GM21576 (cell line): ENCODE results near the gene FOXG1.

Source experiments
- ATAC-seq: cut with Tn5 transposase; IDR thresholded peaks from one replicate; pipeline ENCODE4 v1.9.1; 2021; ENCODE audit warnings: mild to moderate bottlenecking, moderate library complexity; ENCODE audit not compliant: unreplicated experiment

Gene FOXG1

GRCh38 chr14:28774764-28775735 lies 8.5 kb downstream of the FOXG1 start:
- ATAC-seq = no peak

DNA sequence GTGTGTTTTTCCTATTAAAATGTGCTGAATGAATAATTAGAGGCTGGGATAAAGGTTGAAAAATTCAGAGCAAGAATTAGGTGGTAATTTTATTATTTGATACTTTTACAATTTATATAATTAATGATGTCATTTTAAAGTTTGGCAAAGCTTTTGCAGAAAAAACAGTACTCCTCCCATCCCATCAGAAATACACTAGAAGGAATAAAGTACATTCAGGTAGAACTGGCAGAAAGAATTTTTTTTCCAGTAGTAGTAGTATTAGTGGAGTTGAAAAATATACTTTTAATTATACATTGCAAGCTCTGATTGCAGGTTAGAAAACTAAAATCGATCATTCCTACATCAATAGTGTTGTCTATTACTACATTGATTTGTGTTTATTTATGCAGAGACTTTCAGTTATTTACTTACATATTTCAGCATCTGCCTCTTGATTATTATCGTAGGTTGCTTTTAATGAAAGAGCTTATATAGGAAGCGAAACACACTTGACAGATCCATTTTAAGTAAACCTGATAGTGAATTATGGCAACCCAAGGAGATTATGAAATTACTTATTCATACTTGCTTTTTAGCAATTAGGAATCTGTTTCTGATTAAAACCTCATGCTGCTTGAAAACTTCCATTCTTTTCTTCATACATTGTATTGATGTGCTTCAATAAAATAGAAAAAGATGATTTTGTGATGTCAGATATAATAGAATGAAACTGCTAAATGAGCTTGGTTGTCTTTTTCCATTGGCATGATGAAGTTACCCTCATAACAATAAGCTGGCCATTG lies 10.1 kb downstream of the FOXG1 start:
- ATAC-seq = no peak

GRCh38 chr14:28777471-28778137 lies 11.0 kb downstream of the FOXG1 start:
- ATAC-seq = no peak

GRCh38 chr14:28778138-28779117 lies 11.8 kb downstream of the FOXG1 start:
- ATAC-seq = no peak

DNA sequence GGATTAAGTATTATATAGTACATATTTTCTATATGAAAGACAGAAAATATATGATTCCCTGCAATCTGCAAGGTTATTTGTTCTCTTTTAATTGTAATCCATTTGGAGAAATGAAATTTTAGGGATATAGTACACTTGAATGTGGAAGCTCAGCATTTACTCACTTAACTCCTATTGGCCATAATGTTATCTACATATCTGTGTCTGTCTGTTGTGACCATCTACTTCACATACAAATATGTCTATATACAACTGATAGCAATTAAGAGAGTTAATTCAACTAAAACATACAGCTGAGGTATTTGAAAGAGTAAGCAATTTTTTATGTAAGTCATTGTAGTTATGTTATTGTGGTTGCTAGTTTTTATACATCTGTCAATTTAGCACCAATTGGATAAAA lies 12.9 kb downstream of the FOXG1 start:
- ATAC-seq = no peak

DNA sequence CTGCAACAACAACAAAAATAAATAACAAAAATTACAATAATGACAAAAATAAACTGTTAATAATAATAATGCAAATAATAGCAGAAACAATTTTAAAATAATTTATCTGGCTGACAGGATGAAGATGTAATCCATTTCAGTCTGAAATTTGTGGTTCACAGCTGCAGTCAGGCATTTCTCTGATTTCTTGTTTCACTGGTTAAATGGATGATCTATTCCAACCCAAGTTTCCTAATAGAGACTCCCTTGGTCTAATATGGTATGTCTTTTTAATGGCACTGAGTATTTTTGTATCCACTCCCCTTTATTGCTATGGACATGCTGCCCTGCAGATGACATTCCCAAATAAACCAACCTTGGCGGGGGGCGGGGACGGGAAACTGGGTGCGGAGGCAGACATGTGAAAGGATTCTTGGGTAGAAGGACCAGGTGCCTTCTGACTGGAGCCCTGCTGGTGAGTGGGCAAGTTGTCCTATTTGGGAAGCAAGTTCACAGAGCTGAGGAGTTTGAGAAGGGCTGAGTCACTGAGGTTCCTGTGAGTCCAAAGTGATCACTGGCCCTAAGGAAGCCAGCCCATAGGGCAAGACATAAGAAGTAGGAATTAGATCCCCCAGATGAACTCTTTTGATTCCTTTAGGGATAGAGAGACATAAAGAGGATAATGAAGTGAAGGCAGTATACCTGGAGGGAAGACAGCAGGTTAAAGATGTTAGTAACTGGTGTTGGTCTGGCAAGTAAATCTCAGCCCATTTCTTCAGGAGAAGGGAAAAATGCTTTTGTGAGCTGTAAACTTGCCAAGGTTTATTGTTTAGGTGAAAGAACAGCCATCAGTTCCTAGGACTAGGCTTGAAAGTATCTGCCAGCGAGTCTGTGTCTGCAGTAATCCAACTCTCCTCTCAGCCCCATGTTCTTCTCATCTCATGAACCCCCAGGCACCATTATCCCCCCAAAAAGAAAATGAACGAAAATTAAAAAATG lies 14.5 kb downstream of the FOXG1 start:
- ATAC-seq = no peak

GRCh38 chr14:28782301-28782700 lies 15.7 kb downstream of the FOXG1 start:
- ATAC-seq = no peak

GRCh38 chr14:28783664-28784063 lies 17.1 kb downstream of the FOXG1 start:
- ATAC-seq = no peak

DNA sequence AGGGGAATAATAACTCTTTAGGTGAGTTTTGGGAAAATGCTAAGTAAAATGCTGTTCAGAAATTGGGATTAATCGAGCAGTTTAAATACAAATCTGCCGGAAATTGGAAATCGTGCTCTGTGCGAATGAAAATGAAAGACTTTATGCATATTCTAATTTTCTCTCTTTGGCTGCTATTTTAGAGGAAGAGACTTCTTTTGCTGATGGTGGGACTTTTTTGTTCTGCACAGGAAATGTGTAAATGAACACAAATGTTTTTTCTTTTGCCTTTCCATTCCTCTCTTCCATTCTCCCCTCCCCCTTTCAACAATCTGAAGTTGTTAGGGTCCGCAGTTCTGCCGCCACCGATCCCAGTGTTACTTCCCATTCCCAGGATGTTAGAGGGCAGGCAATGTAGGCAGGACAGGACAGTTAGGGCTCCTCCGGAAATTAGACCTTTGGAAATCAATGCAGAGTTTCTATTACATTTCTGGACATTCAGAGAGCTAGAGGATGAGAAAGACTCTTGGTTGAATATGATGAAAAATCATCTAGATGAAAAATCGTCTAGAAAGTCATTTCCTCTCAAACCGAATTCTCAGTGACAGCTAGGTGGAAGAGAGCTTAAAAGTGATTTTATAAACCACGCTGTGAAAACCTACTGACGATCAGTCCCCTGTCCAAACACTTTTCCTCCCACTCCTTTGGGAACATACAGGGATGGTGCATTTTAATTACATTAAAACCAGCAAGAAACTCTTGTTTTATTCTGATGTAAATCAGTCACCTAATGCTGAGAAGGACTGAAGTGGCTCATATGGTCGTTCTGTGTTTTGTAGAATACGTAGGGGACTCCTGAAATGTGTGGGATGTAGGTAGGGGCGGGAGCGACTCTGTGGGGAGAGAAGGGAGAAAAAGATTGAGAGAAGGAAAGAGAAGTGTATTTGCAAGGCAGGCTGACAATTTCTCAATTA lies 17.8 kb downstream of the FOXG1 start:
- no peak for ATAC-seq

- no peak for ATAC-seq
These were observed 18.7 kb downstream of the FOXG1 start for GRCh38 chr14:28785096-28785952.

- ATAC-seq = no peak
These were observed 40.9 kb downstream of the FOXG1 start for GRCh38 chr14:28807518-28807917.

GRCh38 chr14:28813810-28814209 lies 47.2 kb downstream of the FOXG1 start:
- ATAC-seq = no peak
